OCI-LY3 (cell line): ENCODE data around the gene ST7.

ENCODE experiments used
- CTCF ChIP-seq: fragments of 200-600, 300-600 bp; sonication (generic); IDR thresholded peaks from 2 replicates; pipeline ENCODE4 v1.5.1; 2014; ENCODE audit warnings: antibody characterized with exemption, low read length, low read depth
- EZH2phosphoT487 ChIP-seq: fragments of 200-600 bp; shearing (Covaris generic); IDR thresholded peaks from 2 replicates; pipeline ENCODE4 v1.6.1; 2018; ENCODE audit warnings: antibody characterized with exemption, mixed run types, low read depth

DNA sequence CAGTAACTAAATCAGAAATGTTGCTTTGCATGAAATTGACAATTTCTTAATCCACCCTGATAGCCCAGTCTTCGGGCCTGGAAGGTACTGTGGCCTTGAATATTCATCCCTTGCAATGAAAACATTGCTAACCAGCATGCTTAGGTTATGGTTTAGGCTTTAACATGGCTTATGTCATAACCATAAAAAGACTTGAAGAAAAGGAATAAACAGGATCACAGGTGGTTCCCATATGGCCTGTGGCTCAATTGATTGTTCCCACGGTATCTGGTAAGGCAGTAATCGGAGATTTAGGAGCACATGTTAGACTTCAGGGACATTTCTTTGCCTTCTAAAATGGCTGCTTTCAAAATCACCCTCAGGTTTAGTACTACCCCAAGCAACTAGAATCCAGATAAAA, 139.5 kb downstream of the ST7 start:
- TF ChIP-seq CTCF (no peak), EZH2phosphoT487 (no peak)
